ENCODE data around the gene TAP2. TPM values are rescaled to one million over a fixed set of nuclear protein-coding genes. Genes with fewer than 3 reads are reported as not detected.

TAP2 gene
- total RNA-seq, 3 donors from 2014 or later, result 7.7 to 18.0 (median 9.5) TPM

DNA sequence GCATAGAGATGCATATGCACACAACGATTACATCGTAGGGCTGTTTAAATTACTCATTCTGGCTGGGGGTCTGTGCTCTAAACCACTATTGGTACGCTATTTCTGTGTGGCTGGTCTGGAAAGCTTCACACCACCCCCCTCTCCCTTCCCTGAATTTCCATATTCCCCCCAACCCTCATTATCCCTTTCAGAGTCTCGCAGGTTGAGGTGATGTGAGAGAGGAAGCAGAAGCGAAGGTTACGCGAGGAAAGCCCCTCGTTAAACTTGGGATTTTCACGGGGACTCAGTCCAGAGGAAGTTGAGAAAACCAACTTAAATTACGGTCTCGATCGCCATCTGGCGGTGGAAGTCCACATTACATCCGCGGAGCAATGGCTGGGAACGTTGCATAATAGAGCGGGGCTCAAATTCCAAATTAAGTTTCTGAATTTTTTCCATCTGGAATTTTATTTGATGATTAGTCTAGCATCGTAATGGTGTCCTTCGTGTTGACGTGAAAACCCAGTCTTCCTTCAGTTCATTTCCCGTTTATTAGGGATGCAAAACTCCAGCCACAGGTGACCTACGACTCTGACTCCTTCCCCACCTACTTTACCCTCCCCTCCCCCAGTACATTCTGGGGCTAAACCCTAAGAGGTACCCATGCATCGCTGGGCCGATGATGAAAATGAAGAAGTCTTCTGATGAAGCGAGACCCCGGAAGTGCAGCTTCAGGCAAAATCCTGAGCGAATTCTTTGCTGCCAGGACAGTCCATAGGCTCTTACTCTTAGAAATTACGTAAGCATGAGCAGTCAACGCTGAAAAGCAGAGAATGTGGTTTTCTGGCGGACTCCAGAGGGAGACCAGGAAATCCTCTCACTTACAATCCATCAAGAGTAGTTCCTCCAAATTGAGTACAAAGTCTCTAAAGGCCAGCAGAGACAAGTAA lies 41.4 kb downstream of the TAP2 start:
- H3K4me3 ChIP-seq, result peak overlapping the region in 2 of 3 donors; percentile 33 to 56
- peaks cover 0 to 7% of the 10 kb centered on the region in 2 donors for H3K27me3 ChIP-seq
- no peaks in the 10 kb centered on the region for H3K36me3 ChIP-seq
- TF ChIP-seq POLR2AphosphoS5 (IDR thresholded peaks at IDR 0.05), result no peak
- TF ChIP-seq, protein P1, sequence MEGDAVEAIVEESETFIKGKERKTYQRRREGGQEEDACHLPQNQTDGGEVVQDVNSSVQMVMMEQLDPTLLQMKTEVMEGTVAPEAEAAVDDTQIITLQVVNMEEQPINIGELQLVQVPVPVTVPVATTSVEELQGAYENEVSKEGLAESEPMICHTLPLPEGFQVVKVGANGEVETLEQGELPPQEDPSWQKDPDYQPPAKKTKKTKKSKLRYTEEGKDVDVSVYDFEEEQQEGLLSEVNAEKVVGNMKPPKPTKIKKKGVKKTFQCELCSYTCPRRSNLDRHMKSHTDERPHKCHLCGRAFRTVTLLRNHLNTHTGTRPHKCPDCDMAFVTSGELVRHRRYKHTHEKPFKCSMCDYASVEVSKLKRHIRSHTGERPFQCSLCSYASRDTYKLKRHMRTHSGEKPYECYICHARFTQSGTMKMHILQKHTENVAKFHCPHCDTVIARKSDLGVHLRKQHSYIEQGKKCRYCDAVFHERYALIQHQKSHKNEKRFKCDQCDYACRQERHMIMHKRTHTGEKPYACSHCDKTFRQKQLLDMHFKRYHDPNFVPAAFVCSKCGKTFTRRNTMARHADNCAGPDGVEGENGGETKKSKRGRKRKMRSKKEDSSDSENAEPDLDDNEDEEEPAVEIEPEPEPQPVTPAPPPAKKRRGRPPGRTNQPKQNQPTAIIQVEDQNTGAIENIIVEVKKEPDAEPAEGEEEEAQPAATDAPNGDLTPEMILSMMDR (IDR thresholded peaks at IDR 0.05), result peak; percentile 91 to 97 (median 92)
- no peak for TF ChIP-seq POLR2A (IDR thresholded peaks at IDR 0.05)
- no peaks in the 10 kb centered on the region for H3K4me1 ChIP-seq
- H3K27ac ChIP-seq, result no peak overlapping the region
- peaks cover 0 to 7% of the 10 kb centered on the region in 2 donors for H3K9me3 ChIP-seq
- peak; percentile 61 to 80 for DNase-seq (ENCODE audit: low spot score in 2 of 2)
- intact Hi-C loops (cut with DNase I; ENCODE audit: low total_unique reads), result loop anchor here (10.0 kb wide), 1 partner anchor 92 kb away; no protein-coding TSS in a partner anchor

DNA sequence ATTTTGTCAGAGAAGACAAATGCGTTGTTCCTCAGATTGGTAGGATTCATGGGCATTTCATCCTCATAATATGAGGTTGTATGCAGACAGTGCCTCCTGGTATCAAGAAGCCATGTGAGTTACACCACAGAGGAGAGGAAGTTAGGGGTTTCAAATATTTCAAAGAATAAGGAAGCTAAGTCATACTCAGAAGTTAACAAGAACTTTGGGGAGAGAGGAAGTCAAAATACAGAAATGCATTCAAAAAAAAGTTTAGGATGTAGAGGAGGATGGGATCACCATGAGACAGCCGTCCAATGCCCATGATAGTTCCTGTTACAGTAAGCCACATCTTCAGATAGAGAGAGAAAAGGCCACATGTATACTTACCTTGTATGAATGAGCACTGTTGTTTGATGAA lies 44.0 kb downstream of the TAP2 start:
- no peaks in the 10 kb centered on the region for H3K4me1 ChIP-seq
- H3K27ac ChIP-seq, result no peak overlapping the region
- no peaks in the 10 kb centered on the region for H3K36me3 ChIP-seq
- H3K4me3 ChIP-seq, result no peak overlapping the region
- peaks cover 0 to 6% of the 10 kb centered on the region in 2 donors for H3K9me3 ChIP-seq
- intact Hi-C loops (cut with DNase I; ENCODE audit: low total_unique reads), result loop anchor here (10.0 kb wide), 1 partner anchor 90 kb away; no protein-coding TSS in a partner anchor
- no peak for DNase-seq (ENCODE audit: low spot score in 2 of 2)
- H3K27me3 ChIP-seq, result peaks cover 0 to 7% of the 10 kb centered on the region in 2 donors
- TF ChIP-seq, protein P1 (IDR thresholded peaks at IDR 0.05), result no peak
- TF ChIP-seq POLR2AphosphoS5 (IDR thresholded peaks at IDR 0.05) (no peak), POLR2A (IDR thresholded peaks at IDR 0.05) (no peak)

DNA sequence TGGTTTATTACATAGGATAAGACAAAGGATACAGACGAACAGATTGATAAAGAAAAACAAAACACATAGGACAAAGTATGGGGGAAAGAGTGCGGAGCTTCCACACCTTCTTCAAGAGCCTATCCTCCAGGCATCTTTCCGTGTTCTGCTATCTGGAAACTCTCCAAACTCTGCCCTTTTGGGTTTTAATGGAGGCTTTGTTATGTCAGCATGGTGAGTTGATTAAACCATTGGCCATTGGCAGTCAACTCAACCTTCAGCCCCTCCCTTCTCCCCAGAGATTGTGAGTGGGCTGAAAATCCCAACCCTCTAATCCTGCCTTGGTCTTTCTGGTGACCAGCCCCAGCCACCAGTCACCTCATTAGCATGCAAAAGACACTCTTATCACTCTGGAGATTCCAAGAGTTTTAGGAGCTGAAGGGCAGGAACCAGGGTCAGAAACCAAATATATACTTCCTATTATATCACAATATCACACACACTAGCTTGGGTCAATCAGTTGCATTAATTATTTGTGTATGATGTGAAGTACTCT lies 45.6 kb downstream of the TAP2 start:
- H3K4me3 ChIP-seq, result no peak overlapping the region
- intact Hi-C loops (cut with DNase I; ENCODE audit: low total_unique reads), result loop anchor here (10.0 kb wide), 1 partner anchor 88 kb away; no protein-coding TSS in a partner anchor
- no peak for DNase-seq (ENCODE audit: low spot score in 2 of 2)
- TF ChIP-seq, protein P1 (IDR thresholded peaks at IDR 0.05), result no peak
- no peak for TF ChIP-seq POLR2A (IDR thresholded peaks at IDR 0.05)
- H3K4me1 ChIP-seq, result no peaks in the 10 kb centered on the region
- H3K9me3 ChIP-seq, result no peaks in the 10 kb centered on the region
- H3K36me3 ChIP-seq, result no peaks in the 10 kb centered on the region
- H3K27me3 ChIP-seq, result peaks cover 0 to 7% of the 10 kb centered on the region in 2 donors
- no peak overlapping the region for H3K27ac ChIP-seq

DNA sequence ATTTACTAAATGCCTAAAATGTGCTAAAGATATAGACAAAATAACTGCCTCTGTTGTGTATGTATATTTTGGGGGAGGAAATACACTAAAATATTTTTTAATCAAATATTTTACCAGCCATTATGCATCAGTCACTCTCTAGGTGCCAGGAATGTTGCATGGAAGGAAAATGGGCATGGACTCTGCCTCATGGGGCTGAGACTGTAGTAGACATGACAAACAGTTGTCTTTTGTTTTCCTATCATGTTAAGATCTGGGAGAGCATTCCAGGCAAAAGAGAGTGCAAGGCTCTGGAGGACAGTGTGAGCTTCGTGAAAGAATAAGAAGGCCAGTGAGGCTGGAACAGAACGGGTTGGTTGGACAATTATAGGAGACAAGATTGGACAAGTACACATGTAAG lies 48.2 kb downstream of the TAP2 start:
- intact Hi-C loops (cut with DNase I; ENCODE audit: low total_unique reads), result loop anchor here (10.0 kb wide), 1 partner anchor 86 kb away; no protein-coding TSS in a partner anchor

More for the DNA sequence above, 48.2 kb downstream of the TAP2 start:
- TF ChIP-seq, protein P1 (IDR thresholded peaks at IDR 0.05), result no peak
- no peak for TF ChIP-seq POLR2A (IDR thresholded peaks at IDR 0.05)
- TF ChIP-seq POLR2AphosphoS5 (IDR thresholded peaks at IDR 0.05), result no peak
- H3K36me3 ChIP-seq, result no peaks in the 10 kb centered on the region
- no peaks in the 10 kb centered on the region for H3K4me1 ChIP-seq
- no peak for DNase-seq (ENCODE audit: low spot score in 2 of 2)
- no peak overlapping the region for H3K27ac ChIP-seq
- no peak overlapping the region for H3K4me3 ChIP-seq
- peaks cover 0 to 7% of the 10 kb centered on the region in 2 donors for H3K27me3 ChIP-seq
- H3K9me3 ChIP-seq, result no peaks in the 10 kb centered on the region

Other genes starting within 250 kb of the TAP2 start
- gene HLA-DRB1, start 248.9 kb downstream of the TAP2 start, total RNA-seq, result 10 to 100 TPM; 28.2 to 90.3 (median 44.2) TPM
- 10 to 100 TPM in 2 of 3 donors, 1 to 10 TPM in 1; 1.6 to 19.2 (median 15.0) TPM for gene HLA-DQA1, start 201.3 kb downstream of the TAP2 start, total RNA-seq
- 1 to 10 TPM; 1.3 to 7.2 (median 5.4) TPM for gene HLA-DQB1, start 172.1 kb downstream of the TAP2 start, total RNA-seq
- 1 to 10 TPM in 2 of 3 donors, under 1 TPM in 1; 0.48 to 2.0 (median 2.0) TPM for gene HLA-DQA2, start 97.3 kb downstream of the TAP2 start, total RNA-seq
- 1 to 10 TPM; 1.3 to 1.6 (median 1.5) TPM for gene HLA-DQB2, start 75.2 kb downstream of the TAP2 start, total RNA-seq
- gene HLA-DOB, start 21.7 kb downstream of the TAP2 start, total RNA-seq, result 1 to 10 TPM in 2 of 3 donors, not detected in 1; 1.5 to 2.0 TPM
- gene PSMB8, start 5.3 kb upstream of the TAP2 start, total RNA-seq, result 10 to 100 TPM; 36.0 to 47.3 (median 44.9) TPM
- 10 to 100 TPM; 24.2 to 40.6 (median 28.7) TPM for gene TAP1, start 15.0 kb upstream of the TAP2 start, total RNA-seq
- 10 to 100 TPM; 16.8 to 25.9 (median 19.2) TPM for gene PSMB9, start 15.5 kb upstream of the TAP2 start, total RNA-seq
- gene HLA-DMB, start 102.3 kb upstream of the TAP2 start, total RNA-seq, result 10 to 100 TPM; 16.4 to 52.0 (median 34.6) TPM
- gene HLA-DMA, start 114.4 kb upstream of the TAP2 start, total RNA-seq, result 10 to 100 TPM; 28.5 to 41.9 (median 30.9) TPM
- gene BRD2, start 129.9 kb upstream of the TAP2 start, total RNA-seq, result 100 to 1,000 TPM; 111 to 159 (median 122) TPM
- gene HLA-DOA, start 170.9 kb upstream of the TAP2 start, total RNA-seq, result 1 to 10 TPM; 2.1 to 5.7 (median 3.3) TPM
- 100 to 1,000 TPM in 1 of 3 donors, 10 to 100 TPM in 2; 51.8 to 116 (median 75.4) TPM for gene HLA-DPA1, start 234.9 kb upstream of the TAP2 start, total RNA-seq
- gene HLA-DPB1, start 237.3 kb upstream of the TAP2 start, total RNA-seq, result 10 to 100 TPM; 56.5 to 80.3 (median 58.2) TPM

All from breast epithelium (tissue), 4 donors.